Body of pancreas (tissue), 4 donors: ENCODE measurements around the gene RNF5. TPM values are rescaled to one million over a fixed set of nuclear protein-coding genes. Genes with fewer than 3 reads are reported as not detected.

ENCODE experiments used
- ATAC-seq: fragments of 150-250 bp; one replicate; pipeline ENCODE4 v1.9.1; 2016
- DNase-seq, 4 donors: peaks; one replicate each; pipeline ENCODE4 v3.0.0-alpha.2; 2019
- H3K27ac ChIP-seq, 4 donors: fragments of 200-600 bp; sonication (generic); 1 replicate in 3 of 4; 2 replicates in 1 of 4; pipeline versions ENCODE4 v1.5.1 to v1.6.1; 2016 to 2019; ENCODE audit warnings: mild to moderate bottlenecking in 1 of 4, mixed read lengths in 1 of 4, moderate library complexity in 1 of 4
- H3K27me3 ChIP-seq, 2 donors: fragments of 200-600 bp; sonication (generic); one replicate each; pipeline ENCODE4 v1.6.0; 2016; ENCODE audit warnings: mild to moderate bottlenecking in 1 of 2
- H3K36me3 ChIP-seq, 2 donors: fragments of 200-600 bp; sonication (generic); replicated peaks in 1 of 2; 2 replicates each; pipeline ENCODE4 v1.5.1; 2016; ENCODE audit warnings: low read depth in 2 of 2; ENCODE audit not compliant: insufficient read depth in 1 of 2
- H3K4me1 ChIP-seq: fragments of 200-600 bp; sonication (generic); one replicate; pipeline ENCODE4 v1.6.0; 2016
- H3K4me3 ChIP-seq, 2 donors: fragments of 200-600 bp; sonication (generic); 1 replicate in 1 of 2; 2 replicates in 1 of 2; pipeline ENCODE4 v1.5.1; 2016 to 2019
- H3K9me3 ChIP-seq, 3 donors: fragments of 200-600 bp; sonication (generic); 1 replicate in 2 of 3; 2 replicates in 1 of 3; pipeline ENCODE4 v1.5.1; 2016
- POLR2A ChIP-seq, 3 donors: fragments of 450-650 bp; IDR thresholded peaks; one replicate each; pipeline ENCODE4 v1.6.1; 2016; ENCODE audit warnings: antibody characterized with exemption in 3 of 3, mild to moderate bottlenecking in 2 of 3
- WGBS, 2 donors: methylation state at CpG; one replicate each; pipeline ENCODE4 v1.1.5; 2017; 5-methylcytosine and 5-hydroxymethylcytosine counted together
- intact Hi-C: fragments of 100-400 bp; cut with DNase I; formaldehyde crosslinking; loops from one replicate; pipeline ENCODE4 v1.15.1; 2023
- microRNA-seq, 2 donors: library from miRNA; unstranded; fragments of <30 nt; microRNA quantifications; one replicate each; pipeline ENCODE4, GENCODE V29; 2016; ENCODE audit warnings: borderline number of aligned reads in 2 of 2, borderline replicate concordance in 2 of 2
- small RNA-seq: library from RNA; depleted of rRNA; stranded (forward); fragments of <200 nt; gene quantifications from one replicate; pipeline ENCODE3, GENCODE V24; 2016
- total RNA-seq, 2 donors: library from RNA; depleted of rRNA; stranded (reverse); fragments of >200 nt; gene quantifications; one replicate each; pipeline ENCODE4 v1.1.0, GENCODE V29; 2016
- TF ChIP-seq, protein P1 (sequence below), 7 experiments: fragments of 450-650 bp in 4 of 7; fragments of 200-600 bp in 3 of 7; sonication (generic) in 3 of 7; IDR thresholded peaks; one replicate each; pipeline ENCODE4 v1.5.1; 2016 to 2019; ENCODE audit warnings: antibody characterized with exemption in 7 of 7

RNF5 gene
- total RNA-seq, 2 donors from 2014 or later, result 34.0 to 62.0 TPM

- no peak for ATAC-seq
Measured at GRCh38 chr6:32223258-32224235, 45.3 kb downstream of the RNF5 start, which contains the start of gene NOTCH4. Gene NOTCH4 (minus strand): TSS chr6:32224067. CDS start chr6:32223928, 139 bp downstream.

GRCh38 chr6:32224696-32225095 is 46.5 kb downstream of the RNF5 start:
- H3K27me3 ChIP-seq, result no peaks in the 10 kb centered on the region
- intact Hi-C loops, result no loop called here
- H3K27ac ChIP-seq, result no peak overlapping the region

More at GRCh38 chr6:32223258-32224235, 45.3 kb downstream of the RNF5 start, which contains the start of gene NOTCH4:
- Histone ChIP-seq H3K4me3 (no peak within 1 kb of the TSS), H3K36me3 (no peaks in the 10 kb centered on the region), H3K9me3 (no peaks in the 10 kb centered on the region), H3K27ac (peak within 1 kb of the TSS in 1 of 4 donors; percentile 25), H3K27me3 (no peaks in the 10 kb centered on the region), H3K4me1 (no peaks in the 10 kb centered on the region)
- intact Hi-C loops, result no loop called here
- WGBS, 2 donors, result 40 to 44% methylated on average over 19 to 20 of the region's 20 CpGs
- TF ChIP-seq, protein P1, sequence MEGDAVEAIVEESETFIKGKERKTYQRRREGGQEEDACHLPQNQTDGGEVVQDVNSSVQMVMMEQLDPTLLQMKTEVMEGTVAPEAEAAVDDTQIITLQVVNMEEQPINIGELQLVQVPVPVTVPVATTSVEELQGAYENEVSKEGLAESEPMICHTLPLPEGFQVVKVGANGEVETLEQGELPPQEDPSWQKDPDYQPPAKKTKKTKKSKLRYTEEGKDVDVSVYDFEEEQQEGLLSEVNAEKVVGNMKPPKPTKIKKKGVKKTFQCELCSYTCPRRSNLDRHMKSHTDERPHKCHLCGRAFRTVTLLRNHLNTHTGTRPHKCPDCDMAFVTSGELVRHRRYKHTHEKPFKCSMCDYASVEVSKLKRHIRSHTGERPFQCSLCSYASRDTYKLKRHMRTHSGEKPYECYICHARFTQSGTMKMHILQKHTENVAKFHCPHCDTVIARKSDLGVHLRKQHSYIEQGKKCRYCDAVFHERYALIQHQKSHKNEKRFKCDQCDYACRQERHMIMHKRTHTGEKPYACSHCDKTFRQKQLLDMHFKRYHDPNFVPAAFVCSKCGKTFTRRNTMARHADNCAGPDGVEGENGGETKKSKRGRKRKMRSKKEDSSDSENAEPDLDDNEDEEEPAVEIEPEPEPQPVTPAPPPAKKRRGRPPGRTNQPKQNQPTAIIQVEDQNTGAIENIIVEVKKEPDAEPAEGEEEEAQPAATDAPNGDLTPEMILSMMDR (IDR thresholded peaks at IDR 0.05), result no peak
- TF ChIP-seq POLR2A (IDR thresholded peaks at IDR 0.05), result peak in 1 of 3 donors; percentile 14
- no peak for DNase-seq

DNA sequence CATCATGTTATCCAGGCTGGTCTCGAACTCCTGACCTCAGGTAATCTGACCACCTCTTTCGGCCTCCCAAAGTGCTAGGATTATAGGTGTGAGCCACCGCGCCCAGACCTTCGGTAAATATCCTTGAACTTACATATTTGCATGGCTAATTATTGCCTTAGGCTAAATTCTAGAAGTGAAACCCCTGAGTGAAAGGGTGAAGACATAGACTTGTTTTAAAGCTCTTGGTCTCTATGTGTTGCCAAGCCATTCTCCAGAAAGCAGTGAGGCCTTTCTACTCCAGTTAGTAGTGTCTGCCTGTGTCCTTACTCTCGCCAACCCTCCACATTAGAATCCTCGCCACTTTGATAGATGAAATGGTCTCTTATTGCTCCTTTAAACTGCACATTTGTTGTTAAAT is 48.2 kb downstream of the RNF5 start:
- TF ChIP-seq, protein P1 (IDR thresholded peaks at IDR 0.05), result no peak
- no peak for TF ChIP-seq POLR2A (IDR thresholded peaks at IDR 0.05)
- ATAC-seq (no peak), DNase-seq (no peak)
- H3K27ac ChIP-seq, result no peak overlapping the region
- H3K9me3 ChIP-seq, result no peaks in the 10 kb centered on the region
- no peaks in the 10 kb centered on the region for H3K27me3 ChIP-seq
- intact Hi-C loops, result no loop called here
- WGBS, 2 donors, result 84 to 91% methylated on average over 7 of the region's 7 CpGs
- H3K36me3 ChIP-seq, result no peaks in the 10 kb centered on the region
- no peak overlapping the region for H3K4me3 ChIP-seq
- no peaks in the 10 kb centered on the region for H3K4me1 ChIP-seq

More at GRCh38 chr6:32224696-32225095, 46.5 kb downstream of the RNF5 start:
- no peak overlapping the region for H3K4me3 ChIP-seq
- H3K9me3 ChIP-seq, result no peaks in the 10 kb centered on the region
- 59 to 66% methylated on average over 2 of the region's 2 CpGs for WGBS, 2 donors
- TF ChIP-seq, protein P1 (IDR thresholded peaks at IDR 0.05), result no peak
- TF ChIP-seq POLR2A (IDR thresholded peaks at IDR 0.05), result no peak
- H3K4me1 ChIP-seq, result no peaks in the 10 kb centered on the region
- ATAC-seq, result no peak
- DNase-seq, result no peak
- H3K36me3 ChIP-seq, result no peaks in the 10 kb centered on the region

Small RNAs within 50 kb of the gene (microRNA-seq; reads per million reads assigned to microRNA genes)
- 0 to 0.47 reads per million in 2 donors for gene MIR6721
- 0 reads per million in 2 donors for gene MIR6833

Small RNAs within 50 kb of the gene (small RNA-seq; reads per million reads assigned to genes)
- not detected for gene AL662884.1
- gene MIR6833, result not detected

Other genes starting within 250 kb of the RNF5 start
- 10 to 100 TPM; 21.0 to 33.9 TPM for gene CFB, start 232.3 kb upstream of the RNF5 start, total RNA-seq
- gene NELFE, start 219.4 kb upstream of the RNF5 start, total RNA-seq, result 10 to 100 TPM; 38.9 to 39.9 TPM
- 10 to 100 TPM; 30.9 to 52.1 TPM for gene SKIC2, start 219.2 kb upstream of the RNF5 start, total RNA-seq
- 10 to 100 TPM; 16.9 to 26.0 TPM for gene DXO, start 206.3 kb upstream of the RNF5 start, total RNA-seq
- 10 to 100 TPM; 60.3 to 65.9 TPM for gene C4A, start 196.3 kb upstream of the RNF5 start, total RNA-seq
- 10 to 100 TPM; 57.7 to 77.3 TPM for gene C4B, start 163.6 kb upstream of the RNF5 start, total RNA-seq
- under 1 TPM in 1 of 2 donors, not detected in 1; 0.52 TPM for gene CYP21A2, start 140.0 kb upstream of the RNF5 start, total RNA-seq
- 10 to 100 TPM; 24.9 to 36.6 TPM for gene TNXB, start 69.1 kb upstream of the RNF5 start, total RNA-seq
- 10 to 100 TPM; 26.5 to 32.3 TPM for gene ATF6B, start 50.2 kb upstream of the RNF5 start, total RNA-seq
- gene FKBPL, start 48.1 kb upstream of the RNF5 start, total RNA-seq, result 1 to 10 TPM; 1.0 to 1.6 TPM
- not detected for gene PRRT1, start 26.5 kb upstream of the RNF5 start, total RNA-seq
- gene PPT2, start 24.3 kb upstream of the RNF5 start, total RNA-seq, result 1 to 10 TPM; 3.6 to 9.9 TPM
- 1 to 10 TPM; 5.7 to 6.9 TPM for gene EGFL8, start 13.8 kb upstream of the RNF5 start, total RNA-seq
- 10 to 100 TPM; 13.2 to 16.1 TPM for gene AGPAT1, start 2.3 kb upstream of the RNF5 start, total RNA-seq
- 1 to 10 TPM; 3.0 to 4.9 TPM for gene AGER, start 5.8 kb downstream of the RNF5 start, total RNA-seq
- gene PBX2, start 11.8 kb downstream of the RNF5 start, total RNA-seq, result 10 to 100 TPM; 28.8 to 31.3 TPM
- 1 to 10 TPM; 1.3 to 6.0 TPM for gene GPSM3, start 14.2 kb downstream of the RNF5 start, total RNA-seq
- gene NOTCH4, start 45.7 kb downstream of the RNF5 start, total RNA-seq, result 10 to 100 TPM; 10.6 to 48.1 TPM
- gene TSBP1, start 193.5 kb downstream of the RNF5 start, total RNA-seq, result not detected
- gene BTNL2, start 228.8 kb downstream of the RNF5 start, total RNA-seq, result not detected